NB4 (cell line): Measurements from ENCODE around the gene PLA2G6.

Experiments used
- POLR2A ChIP-seq: IDR thresholded peaks from 2 replicates; pipeline ENCODE4 v1.6.1; 2011; ENCODE audit warnings: mild to moderate bottlenecking; ENCODE audit not compliant: insufficient read length; ENCODE audit errors: extremely low read depth
- TF ChIP-seq, protein P1 (sequence below): IDR thresholded peaks from one replicate; pipeline ENCODE4 v1.5.1; 2012; ENCODE audit warnings: low read depth, low read length

DNA sequence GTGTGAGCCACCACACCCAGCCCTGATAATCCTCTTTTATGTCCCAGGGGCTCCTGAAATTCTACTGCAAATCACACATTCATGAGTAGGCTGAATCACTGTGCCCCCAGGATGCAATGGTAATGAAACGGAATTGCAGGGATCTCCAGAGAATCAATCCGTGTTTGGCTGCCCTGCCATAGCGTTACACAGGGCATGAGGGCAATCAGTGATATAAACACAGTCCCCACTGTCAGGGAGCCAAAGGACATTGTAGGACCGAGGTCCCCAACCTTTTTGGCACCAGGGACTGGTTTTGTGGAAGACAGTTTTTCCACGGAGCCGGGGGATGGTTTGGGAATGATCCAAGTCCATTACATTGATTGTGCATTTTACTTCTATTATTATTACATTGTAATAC is 9.0 kb upstream of the PLA2G6 start:
- TF ChIP-seq, protein P1, sequence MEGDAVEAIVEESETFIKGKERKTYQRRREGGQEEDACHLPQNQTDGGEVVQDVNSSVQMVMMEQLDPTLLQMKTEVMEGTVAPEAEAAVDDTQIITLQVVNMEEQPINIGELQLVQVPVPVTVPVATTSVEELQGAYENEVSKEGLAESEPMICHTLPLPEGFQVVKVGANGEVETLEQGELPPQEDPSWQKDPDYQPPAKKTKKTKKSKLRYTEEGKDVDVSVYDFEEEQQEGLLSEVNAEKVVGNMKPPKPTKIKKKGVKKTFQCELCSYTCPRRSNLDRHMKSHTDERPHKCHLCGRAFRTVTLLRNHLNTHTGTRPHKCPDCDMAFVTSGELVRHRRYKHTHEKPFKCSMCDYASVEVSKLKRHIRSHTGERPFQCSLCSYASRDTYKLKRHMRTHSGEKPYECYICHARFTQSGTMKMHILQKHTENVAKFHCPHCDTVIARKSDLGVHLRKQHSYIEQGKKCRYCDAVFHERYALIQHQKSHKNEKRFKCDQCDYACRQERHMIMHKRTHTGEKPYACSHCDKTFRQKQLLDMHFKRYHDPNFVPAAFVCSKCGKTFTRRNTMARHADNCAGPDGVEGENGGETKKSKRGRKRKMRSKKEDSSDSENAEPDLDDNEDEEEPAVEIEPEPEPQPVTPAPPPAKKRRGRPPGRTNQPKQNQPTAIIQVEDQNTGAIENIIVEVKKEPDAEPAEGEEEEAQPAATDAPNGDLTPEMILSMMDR = no peak
- no peak for TF ChIP-seq POLR2A
